GM11168 (cell line): ENCODE data around the gene PTPRK.

Experiments
- in situ Hi-C: fragments of 300-500 bp; cut with MboI; formaldehyde crosslinking; loops from one replicate; pipeline ENCODE4 v1.12.0; 2022; ENCODE audit warnings: low sequenced_read_pairs; ENCODE audit not compliant: unreplicated experiment

The PTPRK gene

GRCh38 chr6:128266946-128267345 lies 253.5 kb downstream of the PTPRK start:
- in situ Hi-C loops, result no loop called here

- in situ Hi-C loops, result no loop called here
Measured at GRCh38 chr6:128265706-128266105, 254.7 kb downstream of the PTPRK start.

- in situ Hi-C loops, result no loop called here
Measured at GRCh38 chr6:128259730-128260685, 260.4 kb downstream of the PTPRK start.

GRCh38 chr6:128259029-128259724 lies 261.2 kb downstream of the PTPRK start:
- in situ Hi-C loops, result no loop called here

GRCh38 chr6:128256095-128256494 lies 264.3 kb downstream of the PTPRK start:
- in situ Hi-C loops, result no loop called here

- in situ Hi-C loops, result no loop called here
Measured at GRCh38 chr6:128252341-128253176, 267.8 kb downstream of the PTPRK start.

GRCh38 chr6:128251445-128252340 lies 268.7 kb downstream of the PTPRK start:
- in situ Hi-C loops, result no loop called here

GRCh38 chr6:128250370-128251070 lies 269.9 kb downstream of the PTPRK start:
- in situ Hi-C loops, result no loop called here

- in situ Hi-C loops, result no loop called here
Measured at GRCh38 chr6:128249429-128249828, 271.0 kb downstream of the PTPRK start.

- in situ Hi-C loops, result no loop called here
Measured at GRCh38 chr6:128246472-128247260, 273.7 kb downstream of the PTPRK start.

- in situ Hi-C loops, result no loop called here
Measured at GRCh38 chr6:128244751-128245405, 275.5 kb downstream of the PTPRK start.

GRCh38 chr6:128242765-128243403 lies 277.5 kb downstream of the PTPRK start:
- in situ Hi-C loops, result no loop called here

- in situ Hi-C loops, result no loop called here
Measured at GRCh38 chr6:128241216-128241615, 279.2 kb downstream of the PTPRK start.

GRCh38 chr6:128240024-128240428 lies 280.4 kb downstream of the PTPRK start:
- in situ Hi-C loops, result no loop called here

- in situ Hi-C loops, result no loop called here
Measured at GRCh38 chr6:128239146-128239545, 281.3 kb downstream of the PTPRK start.

- in situ Hi-C loops, result no loop called here
Measured at GRCh38 chr6:128238225-128238624, 282.2 kb downstream of the PTPRK start.

GRCh38 chr6:128235556-128235955 lies 284.8 kb downstream of the PTPRK start:
- in situ Hi-C loops, result no loop called here
